Suppressor macrophage treated with lipopolysaccharide for 1 hour (primary cell): ENCODE results near the gene TNFRSF13B.
"Not testable (repeated sequence)": the region's sequence is repeated elsewhere in the genome, so short reads cannot be mapped to it uniquely, and the experiment has no call there.

Experiments used
- DNase-seq, 3 donors: peaks; one replicate each; pipeline ENCODE4 v3.0.0-alpha.2; 2020 to 2022

The TNFRSF13B gene

DNA sequence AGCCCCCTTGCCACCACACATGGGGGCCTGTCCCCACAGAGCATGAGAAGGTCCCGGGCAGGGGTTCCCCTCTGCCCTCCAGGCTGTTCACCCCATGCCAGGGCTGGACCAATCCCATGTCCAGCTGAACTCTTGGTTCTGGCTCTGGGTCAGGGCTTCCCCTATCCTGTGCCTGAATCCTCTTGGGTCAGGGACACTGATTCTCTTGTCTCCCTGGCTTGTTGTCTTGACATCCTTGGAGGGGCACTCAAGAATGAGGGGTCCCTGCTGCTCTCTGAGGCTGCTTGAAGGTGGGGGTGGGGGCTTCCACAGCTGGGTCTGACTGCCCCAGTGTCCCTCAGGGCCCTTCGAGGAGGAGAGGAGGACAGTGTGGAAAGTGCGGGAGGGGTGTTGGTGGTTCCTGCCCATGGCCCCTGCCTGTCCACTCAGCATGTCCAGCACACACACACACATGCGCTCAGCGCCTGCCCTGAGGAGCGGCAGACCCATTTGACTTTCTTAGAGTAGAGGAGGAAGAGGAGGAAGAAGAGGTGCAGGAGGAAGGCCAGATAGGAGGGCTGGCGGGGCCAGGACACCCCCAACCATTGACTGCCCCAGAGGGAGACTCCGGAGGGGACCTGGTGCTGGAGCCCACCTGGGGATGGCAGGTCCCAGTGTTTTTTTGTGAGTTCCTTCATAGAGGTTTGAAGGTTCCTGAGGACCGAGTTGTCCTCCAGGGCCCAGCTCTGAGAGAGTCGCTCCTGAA is 47.0 kb downstream of the TNFRSF13B start:
- DNase-seq = no peak

GRCh38 chr17:16923904-16924695 is 47.8 kb downstream of the TNFRSF13B start:
- DNase-seq = no peak

GRCh38 chr17:16923097-16923903 is 48.6 kb downstream of the TNFRSF13B start:
- DNase-seq = no peak

DNA sequence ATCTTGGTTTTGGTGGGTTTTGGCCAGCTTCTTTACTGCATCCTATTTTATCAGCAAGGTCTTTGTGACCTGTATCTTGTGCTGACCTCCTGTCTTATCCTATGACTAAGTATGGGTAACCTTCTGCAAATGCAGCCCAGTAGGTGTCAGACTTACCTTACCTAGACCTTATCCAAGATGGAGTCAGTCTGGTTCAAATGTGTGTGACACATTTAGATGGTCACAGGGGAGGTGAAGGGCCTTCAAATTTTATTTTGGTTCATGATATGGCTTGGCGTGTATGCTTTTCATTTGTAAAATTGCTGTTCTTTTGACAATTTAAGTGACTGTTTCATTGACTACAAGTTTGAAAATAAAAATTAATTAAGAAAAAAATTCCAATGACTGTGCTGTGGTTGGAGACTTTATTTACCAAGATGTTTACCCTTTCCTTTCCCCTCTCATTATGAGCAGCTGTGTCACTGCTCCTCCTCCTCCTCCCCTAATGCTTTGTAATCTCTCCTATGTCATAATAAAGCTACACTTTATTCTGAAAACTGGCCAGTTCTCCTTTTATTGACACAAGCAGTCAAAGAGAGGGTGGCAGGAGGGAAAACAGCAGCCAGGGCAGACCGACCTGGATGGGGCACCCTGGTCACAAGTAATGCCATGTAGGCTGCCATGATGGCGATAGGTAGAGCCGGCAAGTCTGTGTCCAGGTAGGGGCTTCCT is 49.4 kb downstream of the TNFRSF13B start:
- DNase-seq = peak in 1 of 3 donors; percentile 10

DNA sequence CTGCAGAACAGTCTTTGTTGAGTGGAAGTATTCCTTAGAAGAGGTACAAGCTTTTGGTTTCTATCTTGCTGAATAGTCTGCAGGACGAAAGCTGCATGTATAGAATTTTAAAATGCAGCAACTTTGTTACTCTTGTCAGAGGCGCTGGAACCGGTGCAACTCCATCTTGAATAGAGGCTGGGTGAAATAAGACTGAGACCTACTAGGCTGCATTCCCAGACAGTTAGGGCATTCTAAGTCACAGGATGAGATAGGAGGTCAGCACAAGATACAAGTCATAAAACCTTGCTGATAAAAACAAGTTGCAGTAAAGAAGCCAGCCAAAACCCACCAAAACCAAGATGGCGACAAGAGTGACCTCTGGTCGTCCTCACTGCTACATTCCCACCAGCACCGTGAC is 50.5 kb downstream of the TNFRSF13B start:
- DNase-seq = not testable (repeated sequence)

DNA sequence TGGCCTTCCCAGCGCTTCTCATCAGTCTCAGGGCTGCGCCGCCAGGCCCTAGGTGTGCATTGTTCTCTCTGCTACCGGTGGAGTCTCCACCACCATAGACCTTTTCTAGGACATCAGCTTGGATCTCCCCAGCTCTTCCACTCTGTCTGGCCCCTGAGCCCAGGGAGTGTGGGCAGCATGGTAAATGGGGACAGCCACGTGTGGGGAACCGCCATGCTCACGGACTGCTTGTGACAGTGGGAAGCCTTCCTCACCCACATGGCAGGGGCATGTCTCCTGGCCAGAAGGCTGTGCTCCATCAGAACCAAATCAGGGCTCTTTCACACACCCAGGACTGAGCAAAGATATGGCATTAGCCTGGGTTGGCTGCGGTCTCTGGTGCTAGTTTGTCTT is 51.3 kb downstream of the TNFRSF13B start:
- no peak for DNase-seq

DNA sequence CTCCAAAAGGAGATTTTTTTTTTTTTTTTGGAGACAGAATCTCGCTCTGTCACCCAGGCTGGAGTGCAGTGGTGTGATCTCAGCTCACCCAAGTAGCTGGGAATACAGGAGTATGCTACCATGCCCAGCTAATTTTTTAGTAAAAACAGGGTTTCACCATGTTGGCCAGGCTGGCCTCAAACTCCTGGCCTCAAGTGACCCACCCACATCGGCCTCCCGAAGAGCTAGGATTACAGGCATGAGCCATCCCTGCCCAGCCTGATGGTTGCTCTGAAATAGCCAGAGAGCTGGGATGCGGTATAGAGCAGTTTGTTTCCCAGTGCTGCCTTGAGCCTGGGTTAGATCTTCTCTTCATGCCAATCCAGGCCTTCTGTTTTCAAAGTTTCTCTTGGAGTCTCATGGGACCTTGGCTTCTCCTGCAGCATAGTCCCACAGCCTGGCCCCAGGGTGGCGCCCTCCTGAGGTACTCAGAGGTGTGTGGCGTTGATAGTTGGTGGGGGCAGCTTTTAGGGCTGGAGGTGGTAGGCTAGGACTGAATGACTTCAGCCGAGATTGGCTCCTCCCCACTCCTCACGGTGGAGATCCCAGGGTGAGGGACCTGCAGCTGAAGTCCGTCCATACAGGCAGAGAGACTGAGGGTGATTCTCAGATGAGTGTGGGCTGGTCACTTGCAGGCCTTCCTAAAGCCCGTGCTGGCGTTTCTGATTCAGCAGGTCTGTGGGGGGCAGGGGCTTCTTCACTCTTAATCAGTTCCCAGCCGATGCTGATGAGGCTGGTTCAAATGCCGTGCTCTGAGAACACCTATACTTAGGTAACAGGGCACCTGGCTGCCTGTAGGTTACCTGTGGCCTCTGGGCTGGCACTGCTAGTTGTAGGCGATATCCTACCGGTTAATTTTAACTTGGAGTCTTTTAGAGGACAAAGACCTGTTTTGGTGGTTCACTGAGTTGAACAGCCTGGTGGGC is 52.0 kb downstream of the TNFRSF13B start:
- no peak for DNase-seq

DNA sequence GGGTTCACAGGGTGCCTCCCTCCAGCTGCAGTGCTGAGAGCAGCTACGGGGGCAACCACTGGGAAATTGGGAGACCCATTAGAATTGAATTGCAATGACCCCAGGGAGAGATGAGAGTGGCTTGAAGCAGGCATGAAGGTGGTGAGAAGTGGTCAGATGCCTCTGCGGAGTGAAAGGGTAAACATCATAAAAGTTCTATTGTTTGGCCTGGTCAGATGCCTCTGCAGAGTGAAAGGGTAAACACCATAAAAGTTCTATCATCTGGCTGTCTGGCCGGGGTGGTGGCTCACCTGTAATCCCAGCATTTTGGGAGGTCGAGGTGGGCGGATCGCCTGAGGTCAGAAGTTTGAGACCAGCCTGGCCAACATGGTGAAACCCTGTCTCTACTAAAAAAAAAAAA is 53.5 kb downstream of the TNFRSF13B start:
- no peak for DNase-seq

DNA sequence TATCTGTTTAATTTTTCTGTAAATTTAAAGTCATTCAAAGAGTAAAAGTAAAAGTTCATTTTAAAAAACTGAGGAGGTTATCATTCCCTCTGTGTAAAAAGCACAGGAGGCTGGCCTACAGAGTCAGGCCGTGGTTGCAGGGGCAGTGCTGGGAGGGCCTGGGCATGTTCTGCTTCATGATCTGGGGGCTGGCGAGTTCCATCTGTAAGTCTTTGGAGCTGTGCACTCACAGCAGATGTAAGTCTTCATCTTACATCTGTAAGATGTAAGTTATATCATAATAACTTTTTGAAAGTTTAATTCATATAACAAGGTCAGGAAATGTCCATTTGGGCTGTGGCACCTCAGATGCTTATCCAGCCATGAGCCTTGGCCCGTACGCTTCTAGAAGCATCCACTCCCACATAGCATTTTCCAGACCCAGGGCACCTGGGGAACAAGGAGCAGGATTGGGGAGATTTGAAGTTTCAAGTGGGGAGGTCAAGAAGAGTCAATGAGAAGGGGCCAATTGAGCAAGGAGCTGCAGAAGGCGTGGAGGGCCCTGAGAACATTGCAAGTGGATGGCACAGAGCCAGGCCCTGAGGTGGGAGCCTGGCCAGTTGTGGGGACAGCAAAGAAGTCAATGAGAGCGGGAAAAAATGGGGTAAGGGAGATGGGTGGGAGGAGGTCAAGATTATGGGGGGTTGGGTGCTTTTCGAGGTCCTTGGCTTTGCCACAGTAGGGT is 54.1 kb downstream of the TNFRSF13B start:
- DNase-seq = no peak

- DNase-seq = no peak
These were observed 55.4 kb downstream of the TNFRSF13B start for GRCh38 chr17:16916557-16916920.

DNA sequence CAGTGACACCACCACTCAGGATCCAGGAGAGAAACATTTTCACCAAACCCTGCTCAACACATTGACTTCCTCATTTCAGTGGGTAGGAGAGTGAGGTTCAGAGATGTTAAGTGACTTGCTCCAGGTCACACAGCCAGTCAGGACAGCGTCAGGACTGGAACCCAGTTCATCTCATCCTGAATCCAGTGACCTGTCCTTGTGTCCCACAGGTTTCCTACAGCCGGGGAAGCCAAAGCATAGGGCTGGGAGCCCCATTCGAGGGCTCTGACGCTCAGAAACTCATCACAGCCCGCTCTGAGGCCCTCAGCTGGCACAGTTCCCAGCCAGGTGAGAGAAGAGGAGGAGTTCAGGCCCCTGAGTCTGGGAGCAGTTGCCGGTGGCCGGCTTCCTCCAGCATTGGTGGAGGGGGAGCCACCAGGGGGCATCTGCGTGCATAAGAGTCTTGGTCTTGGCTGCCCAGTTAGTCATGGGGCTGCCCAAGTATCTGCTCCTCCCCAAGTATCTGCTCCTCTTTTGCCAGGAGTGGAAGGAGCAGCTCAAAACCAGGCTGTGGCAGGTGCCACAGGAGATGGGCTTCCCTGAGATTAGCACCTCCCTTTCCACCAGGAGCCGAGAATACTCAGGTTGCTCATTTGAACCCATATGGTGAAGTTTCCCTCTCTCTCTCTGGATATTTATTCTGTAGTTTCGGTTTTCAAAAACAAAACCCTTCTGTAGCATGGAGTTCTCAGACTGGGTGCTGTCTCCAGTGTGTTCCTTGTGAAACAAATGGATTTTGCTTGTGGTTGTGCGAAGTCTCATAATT is 56.0 kb downstream of the TNFRSF13B start:
- DNase-seq = peak; percentile 62 to 83 (median 67)

- no peak for DNase-seq
These were observed 58.5 kb downstream of the TNFRSF13B start for GRCh38 chr17:16913463-16913862.

DNA sequence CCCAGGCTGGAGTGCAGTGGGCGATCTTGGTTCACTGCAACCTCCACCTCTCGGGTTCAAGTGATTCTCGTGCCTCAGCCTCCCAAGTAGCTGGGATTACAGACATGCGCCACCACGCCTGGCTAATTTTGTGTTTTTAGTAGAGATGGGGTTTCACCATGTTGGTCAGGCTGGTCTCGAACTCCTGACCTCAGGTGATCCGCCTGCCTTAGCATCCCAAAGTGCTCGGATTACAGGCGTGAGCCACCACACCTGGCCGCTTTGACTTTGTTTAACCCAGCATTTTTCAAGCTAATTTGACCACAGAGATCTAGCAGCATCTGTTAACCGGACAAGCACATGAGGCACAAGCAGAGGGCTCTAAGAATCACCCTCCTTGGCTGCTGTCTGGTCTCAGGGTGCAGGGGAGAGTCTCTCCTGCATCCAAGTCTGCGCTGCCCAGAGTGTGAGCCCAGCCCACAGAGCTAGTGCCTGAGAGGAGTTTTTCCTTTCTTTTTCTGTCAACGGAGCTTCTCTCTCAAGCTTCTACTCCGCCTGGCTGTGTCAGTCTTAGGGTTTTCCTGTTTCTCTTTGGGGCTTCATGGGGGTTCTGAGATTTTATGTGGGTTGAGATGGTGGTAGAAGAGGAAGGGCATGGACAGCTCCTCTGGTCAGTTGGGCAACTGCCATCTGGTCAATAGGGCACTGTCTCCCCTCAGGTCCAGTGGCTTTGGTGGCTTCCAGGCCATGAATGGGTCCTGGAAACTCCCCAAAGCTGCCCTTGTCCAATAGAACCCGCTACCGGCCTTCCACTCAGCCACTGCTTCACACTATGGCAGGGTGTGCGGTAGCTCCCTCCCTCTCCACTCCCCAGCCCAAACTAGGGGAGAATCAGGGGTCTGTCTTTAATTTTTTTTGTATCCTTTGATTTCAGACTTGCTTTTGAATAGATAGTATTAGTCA is 59.6 kb downstream of the TNFRSF13B start:
- DNase-seq = no peak

DNA sequence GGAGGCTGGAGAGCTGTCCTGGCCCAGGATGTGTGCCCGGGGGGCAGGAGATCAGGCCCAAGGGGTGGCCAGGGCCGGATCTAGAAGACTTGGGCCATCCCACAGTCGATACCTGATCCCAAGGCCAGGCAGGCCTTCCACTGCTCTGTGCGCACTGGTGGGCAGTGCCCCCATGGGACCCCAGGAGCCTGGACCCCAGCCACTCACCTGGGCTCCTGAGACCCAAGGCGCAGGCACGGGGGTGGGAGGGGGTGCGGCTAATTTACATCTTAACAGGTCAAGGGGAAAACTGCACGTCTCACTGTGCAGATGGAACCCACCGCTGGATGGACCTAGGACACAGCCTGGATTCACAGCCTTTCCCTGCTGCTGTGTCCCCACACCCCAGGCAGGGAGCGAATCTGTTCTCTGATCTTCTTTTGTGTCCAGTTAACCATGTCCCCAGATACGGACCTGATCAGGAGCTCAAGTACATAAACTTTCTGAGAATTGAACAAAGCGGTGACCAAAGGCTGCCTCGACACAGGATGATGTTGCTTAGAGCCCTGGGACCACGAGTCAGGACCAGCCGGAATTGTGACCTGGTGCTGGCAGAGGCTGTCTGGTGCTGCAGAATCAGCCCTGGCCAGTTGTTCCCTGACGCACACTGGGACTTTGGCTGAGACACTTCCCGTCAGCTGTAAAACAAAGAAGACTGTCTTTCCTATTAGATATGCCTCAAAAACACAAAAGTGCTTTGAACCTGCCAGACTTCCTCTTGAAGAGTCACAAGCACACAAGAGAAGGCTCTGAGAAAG is 60.6 kb downstream of the TNFRSF13B start:
- no peak for DNase-seq

- no peak for DNase-seq
These were observed 61.6 kb downstream of the TNFRSF13B start for GRCh38 chr17:16910341-16910740.

GRCh38 chr17:16909472-16910246 is 62.3 kb downstream of the TNFRSF13B start:
- DNase-seq = no peak

GRCh38 chr17:16908273-16908672 is 63.6 kb downstream of the TNFRSF13B start:
- no peak for DNase-seq
